Measurements from ENCODE around the gene GRAMD2B. TPM values are rescaled to one million over a fixed set of nuclear protein-coding genes. Genes with fewer than 3 reads are reported as not detected.

Gene GRAMD2B
- total RNA-seq, 1 donor from 2014 or later: 29.1 TPM

DNA sequence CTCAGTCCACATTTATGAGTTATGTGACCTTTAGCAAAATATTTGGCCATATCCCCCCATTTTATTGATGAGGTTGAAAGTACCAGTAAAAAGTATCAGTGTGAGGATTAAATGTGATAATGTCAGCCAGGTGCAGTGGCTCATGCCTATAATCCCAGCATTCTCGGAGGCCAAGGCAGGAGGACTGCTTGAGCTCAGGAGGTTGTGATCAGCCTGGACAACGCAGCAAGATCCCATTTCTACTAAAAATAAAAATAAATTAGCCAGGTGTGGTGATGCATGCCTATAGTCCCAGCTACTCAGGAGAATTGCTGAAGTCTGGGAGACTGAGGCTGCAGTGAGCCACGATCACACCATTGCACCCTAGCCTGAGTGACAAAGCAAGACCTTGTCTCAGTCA lies 71.2 kb downstream of the GRAMD2B start:
- FAIRE-seq: no peak
- Mint-ChIP-seq H3K4me3 (ENCODE audit: unreplicated experiment) (no peak overlapping the region), H3K4me1 (ENCODE audit: low read depth, unreplicated experiment) (peaks cover 4% of the 10 kb centered on the region)

DNA sequence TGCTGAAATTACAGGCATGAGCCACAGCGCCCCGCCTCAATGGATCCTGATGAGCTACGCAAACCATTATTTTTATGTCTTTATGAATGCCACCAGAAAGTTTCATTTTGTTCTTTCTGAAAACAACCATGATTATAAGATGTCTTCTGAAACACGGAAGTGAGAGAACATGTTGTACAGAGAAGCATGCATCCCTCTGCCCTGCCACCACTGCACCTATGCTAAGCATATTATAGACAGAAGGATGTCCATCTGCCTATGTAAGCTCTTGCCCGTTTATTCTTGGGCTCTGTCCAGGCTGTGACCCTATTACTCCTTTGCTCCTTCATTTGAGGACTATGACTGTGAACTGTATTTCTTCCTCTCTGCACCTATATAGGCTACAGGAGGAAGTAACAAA lies 74.3 kb downstream of the GRAMD2B start:
- no peaks in the 10 kb centered on the region for H3K4me1 ChIP-seq (ENCODE audit: insufficient read depth, low read length)
- peaks cover 7% of the 10 kb centered on the region for H3K36me3 ChIP-seq (ENCODE audit: insufficient read depth, low read length)
- no peak for FAIRE-seq
- H4K20me1 ChIP-seq (ENCODE audit: insufficient read depth, low read length): no peaks in the 10 kb centered on the region
- no peaks in the 10 kb centered on the region for H3K9me3 ChIP-seq (ENCODE audit: insufficient read depth, low read depth, low read length)
- no peak overlapping the region for H3K4me3 ChIP-seq (ENCODE audit: insufficient read depth, low read depth, low read length)
- no peak overlapping the region for H3K4me3 Mint-ChIP-seq (ENCODE audit: unreplicated experiment)
- TF ChIP-seq CTCF (IDR thresholded peaks at IDR 0.05; ENCODE audit: insufficient read depth, low read depth, low read length) (no peak), EZH2 (IDR thresholded peaks at IDR 0.05; ENCODE audit: insufficient read depth, low read length) (no peak)
- no peak overlapping the region for H2AFZ ChIP-seq (ENCODE audit: low read depth, low read length)
- H3K27me3 ChIP-seq (ENCODE audit: insufficient read depth, low read length): no peaks in the 10 kb centered on the region
- no peak overlapping the region for H3K27ac ChIP-seq (ENCODE audit: low read depth, low read length)
- peaks cover 3% of the 10 kb centered on the region for H3K4me1 Mint-ChIP-seq (ENCODE audit: low read depth, unreplicated experiment)
- no peak overlapping the region for H3K4me2 ChIP-seq (ENCODE audit: low read length)
- peaks cover 13% of the 10 kb centered on the region for H3K36me3 Mint-ChIP-seq (ENCODE audit: low read depth, unreplicated experiment)
- H3K9me3 Mint-ChIP-seq (ENCODE audit: unreplicated experiment): no peaks in the 10 kb centered on the region
- H3K9ac ChIP-seq (ENCODE audit: low read length): no peak overlapping the region
- no peak for DNase-seq (ENCODE audit: low read depth)
- no peaks in the 10 kb centered on the region for H3K27me3 Mint-ChIP-seq (ENCODE audit: low read depth, unreplicated experiment)
- H3K27ac Mint-ChIP-seq (ENCODE audit: unreplicated experiment): no peak overlapping the region
- no peaks in the 10 kb centered on the region for H3K79me2 ChIP-seq (ENCODE audit: insufficient read depth, low read length)

More for the DNA sequence above, 71.2 kb downstream of the GRAMD2B start:
- H3K9me3 Mint-ChIP-seq (ENCODE audit: unreplicated experiment): peaks cover 2% of the 10 kb centered on the region
- H3K27me3 Mint-ChIP-seq (ENCODE audit: low read depth, unreplicated experiment): no peaks in the 10 kb centered on the region
- Histone ChIP-seq H2AFZ (ENCODE audit: low read depth, low read length) (no peak overlapping the region), H3K4me1 (ENCODE audit: insufficient read depth, low read length) (no peaks in the 10 kb centered on the region), H4K20me1 (ENCODE audit: insufficient read depth, low read length) (no peaks in the 10 kb centered on the region), H3K9me3 (ENCODE audit: insufficient read depth, low read depth, low read length) (no peaks in the 10 kb centered on the region), H3K4me2 (ENCODE audit: low read length) (no peak overlapping the region), H3K27ac (ENCODE audit: low read depth, low read length) (no peak overlapping the region), H3K9ac (ENCODE audit: low read length) (no peak overlapping the region), H3K79me2 (ENCODE audit: insufficient read depth, low read length) (no peaks in the 10 kb centered on the region), H3K4me3 (ENCODE audit: insufficient read depth, low read depth, low read length) (no peak overlapping the region), H3K36me3 (ENCODE audit: insufficient read depth, low read length) (peaks cover 23% of the 10 kb centered on the region), H3K27me3 (ENCODE audit: insufficient read depth, low read length) (no peaks in the 10 kb centered on the region)
- TF ChIP-seq EZH2 (IDR thresholded peaks at IDR 0.05; ENCODE audit: insufficient read depth, low read length) (no peak), CTCF (IDR thresholded peaks at IDR 0.05; ENCODE audit: insufficient read depth, low read depth, low read length) (no peak)
- peaks cover 31% of the 10 kb centered on the region for H3K36me3 Mint-ChIP-seq (ENCODE audit: low read depth, unreplicated experiment)
- H3K27ac Mint-ChIP-seq (ENCODE audit: unreplicated experiment): no peak overlapping the region
- DNase-seq (ENCODE audit: low read depth): no peak

DNA sequence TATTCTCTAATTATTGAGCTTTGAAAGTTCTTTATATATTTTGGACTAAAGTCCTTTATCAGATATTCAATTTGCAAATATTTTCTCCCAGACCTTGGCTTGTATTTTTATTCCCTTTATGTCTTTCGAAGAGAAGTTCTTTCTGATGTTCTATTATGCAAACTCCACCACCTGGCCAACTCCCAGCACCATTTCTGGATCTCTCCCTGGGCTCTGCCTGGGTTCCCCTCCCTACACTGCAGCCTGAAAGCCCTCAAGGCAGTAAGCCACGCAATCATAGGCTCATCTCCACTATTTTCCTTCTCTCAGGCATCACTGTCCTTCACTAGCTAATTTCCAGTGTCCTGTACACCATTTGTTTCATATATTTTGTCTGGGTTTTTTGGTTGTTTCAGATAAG lies 76.1 kb downstream of the GRAMD2B start:
- no peaks in the 10 kb centered on the region for H3K27me3 Mint-ChIP-seq (ENCODE audit: low read depth, unreplicated experiment)
- no peak overlapping the region for H3K4me3 Mint-ChIP-seq (ENCODE audit: unreplicated experiment)
- no peaks in the 10 kb centered on the region for H3K4me1 ChIP-seq (ENCODE audit: insufficient read depth, low read length)
- no peak overlapping the region for H3K27ac Mint-ChIP-seq (ENCODE audit: unreplicated experiment)
- H3K9me3 Mint-ChIP-seq (ENCODE audit: unreplicated experiment): no peaks in the 10 kb centered on the region
- TF ChIP-seq EZH2 (IDR thresholded peaks at IDR 0.05; ENCODE audit: insufficient read depth, low read length): no peak
- TF ChIP-seq CTCF (IDR thresholded peaks at IDR 0.05; ENCODE audit: insufficient read depth, low read depth, low read length): no peak
- no peaks in the 10 kb centered on the region for H3K9me3 ChIP-seq (ENCODE audit: insufficient read depth, low read depth, low read length)
- H3K4me2 ChIP-seq (ENCODE audit: low read length): no peak overlapping the region
- H3K36me3 Mint-ChIP-seq (ENCODE audit: low read depth, unreplicated experiment): peaks cover 5% of the 10 kb centered on the region
- H3K4me1 Mint-ChIP-seq (ENCODE audit: low read depth, unreplicated experiment): peaks cover 14% of the 10 kb centered on the region
- no peak for DNase-seq (ENCODE audit: low read depth)
- no peak overlapping the region for H2AFZ ChIP-seq (ENCODE audit: low read depth, low read length)
- no peak overlapping the region for H3K9ac ChIP-seq (ENCODE audit: low read length)
- no peaks in the 10 kb centered on the region for H3K27me3 ChIP-seq (ENCODE audit: insufficient read depth, low read length)
- H4K20me1 ChIP-seq (ENCODE audit: insufficient read depth, low read length): no peaks in the 10 kb centered on the region
- no peaks in the 10 kb centered on the region for H3K79me2 ChIP-seq (ENCODE audit: insufficient read depth, low read length)
- H3K36me3 ChIP-seq (ENCODE audit: insufficient read depth, low read length): no peaks in the 10 kb centered on the region
- no peak for FAIRE-seq
- no peak overlapping the region for H3K4me3 ChIP-seq (ENCODE audit: insufficient read depth, low read depth, low read length)
- H3K27ac ChIP-seq (ENCODE audit: low read depth, low read length): no peak overlapping the region
